HAP-1 (cell line): ENCODE results near the gene ADAD2.

ENCODE experiments used
- DNase-seq, 2 experiments: peaks; one replicate each; pipeline ENCODE4 v3.0.0-alpha.2; 2016 to 2020; ENCODE audit warnings: low spot score in 2 of 2
- H3K27me3 ChIP-seq: fragments of 250-450 bp; sonication (Bioruptor Pico); 2 replicates; pipeline ENCODE4 v1.5.1; 2020; ENCODE audit warnings: low read depth, mild to moderate bottlenecking, moderate library complexity
- H3K36me3 ChIP-seq: fragments of 250-450 bp; sonication (Bioruptor Pico); replicated peaks from 2 replicates; pipeline ENCODE4 v1.5.1; 2020; ENCODE audit warnings: mild to moderate bottlenecking
- H3K4me1 ChIP-seq: fragments of 250-450 bp; sonication (Bioruptor Pico); 2 replicates; pipeline ENCODE4 v1.5.1; 2020; ENCODE audit warnings: mild to moderate bottlenecking
- H3K4me3 ChIP-seq: fragments of 250-450 bp; sonication (Bioruptor Pico); 2 replicates; pipeline ENCODE4 v1.5.1; 2020; ENCODE audit warnings: mild to moderate bottlenecking, moderate library complexity
- H3K9me3 ChIP-seq: fragments of 250-450 bp; sonication (Bioruptor Pico); 2 replicates; pipeline ENCODE4 v1.5.1; 2020; ENCODE audit warnings: mild to moderate bottlenecking, moderate library complexity
- in situ Hi-C: fragments of 300-500 bp; cut with MboI; formaldehyde crosslinking; loops from 3 replicates; pipeline ENCODE4 v1.14.3; 2020; ENCODE audit warnings: low sequenced_read_pairs, inconsistent platforms, mixed read lengths

The ADAD2 gene

GRCh38 chr16:84180519-84181140, 10.3 kb upstream of the ADAD2 start:
- in situ Hi-C loops: loop anchor here (10.0 kb wide), 1 partner anchor 96 kb away; no protein-coding TSS in a partner anchor
- Histone ChIP-seq H3K9me3 (no peaks in the 10 kb centered on the region), H3K27me3 (no peaks in the 10 kb centered on the region), H3K4me3 (no peak overlapping the region), H3K4me1 (peaks cover 4% of the 10 kb centered on the region; the same call in 1 of the 2 replicates), H3K36me3 (peaks cover 27% of the 10 kb centered on the region)
- DNase-seq: no peak

- in situ Hi-C loops: loop anchor here (10.0 kb wide), 1 partner anchor 97 kb away; no protein-coding TSS in a partner anchor
- H3K36me3 ChIP-seq: peaks cover 27% of the 10 kb centered on the region
- DNase-seq: no peak
- H3K4me1 ChIP-seq: peaks cover 4% of the 10 kb centered on the region
- no peaks in the 10 kb centered on the region for H3K27me3 ChIP-seq
- no peak overlapping the region for H3K4me3 ChIP-seq
- H3K9me3 ChIP-seq: no peaks in the 10 kb centered on the region
Observed at GRCh38 chr16:84181144-84181915, 9.6 kb upstream of the ADAD2 start.

GRCh38 chr16:84182104-84182503, 8.9 kb upstream of the ADAD2 start:
- Histone ChIP-seq H3K4me1 (no peaks in the 10 kb centered on the region; the same call in 1 of the 2 replicates), H3K36me3 (peaks cover 27% of the 10 kb centered on the region), H3K9me3 (no peaks in the 10 kb centered on the region), H3K4me3 (no peak overlapping the region), H3K27me3 (no peaks in the 10 kb centered on the region)
- no peak for DNase-seq
- in situ Hi-C loops: loop anchor here (10.0 kb wide), 1 partner anchor 97 kb away; no protein-coding TSS in a partner anchor

- Histone ChIP-seq H3K9me3 (no peaks in the 10 kb centered on the region), H3K4me3 (no peak overlapping the region), H3K27me3 (no peaks in the 10 kb centered on the region), H3K36me3 (peaks cover 22% of the 10 kb centered on the region), H3K4me1 (no peaks in the 10 kb centered on the region; the same call in 1 of the 2 replicates)
- in situ Hi-C loops: loop anchor here (10.0 kb wide), 1 partner anchor 98 kb away; no protein-coding TSS in a partner anchor
- DNase-seq: no peak
Observed at GRCh38 chr16:84182680-84183571, 8.0 kb upstream of the ADAD2 start.

GRCh38 chr16:84183572-84183875, 7.4 kb upstream of the ADAD2 start:
- in situ Hi-C loops: loop anchor here (10.0 kb wide), 1 partner anchor 99 kb away; no protein-coding TSS in a partner anchor
- Histone ChIP-seq H3K27me3 (no peaks in the 10 kb centered on the region), H3K4me3 (no peak overlapping the region), H3K4me1 (no peaks in the 10 kb centered on the region; the same call in 1 of the 2 replicates), H3K36me3 (peaks cover 16% of the 10 kb centered on the region), H3K9me3 (no peaks in the 10 kb centered on the region)
- no peak for DNase-seq

GRCh38 chr16:84183911-84184591, 6.9 kb upstream of the ADAD2 start:
- Histone ChIP-seq H3K4me3 (no peak overlapping the region), H3K27me3 (no peaks in the 10 kb centered on the region), H3K36me3 (peaks cover 15% of the 10 kb centered on the region), H3K4me1 (no peaks in the 10 kb centered on the region; the same call in 1 of the 2 replicates), H3K9me3 (no peaks in the 10 kb centered on the region)
- DNase-seq: no peak
- in situ Hi-C loops: loop anchor here (10.0 kb wide), 1 partner anchor 99 kb away; no protein-coding TSS in a partner anchor

- Histone ChIP-seq H3K27me3 (no peaks in the 10 kb centered on the region), H3K4me1 (no peaks in the 10 kb centered on the region; the same call in 1 of the 2 replicates), H3K9me3 (no peaks in the 10 kb centered on the region), H3K4me3 (no peak overlapping the region), H3K36me3 (peaks cover 9% of the 10 kb centered on the region)
- no peak for DNase-seq
- in situ Hi-C loops: loop anchor here (10.0 kb wide), 1 partner anchor 100 kb away; no protein-coding TSS in a partner anchor
Observed at GRCh38 chr16:84184775-84185174, 6.2 kb upstream of the ADAD2 start.

GRCh38 chr16:84186685-84187437, 4.1 kb upstream of the ADAD2 start, which contains the start of gene TAF1C:
TAF1C (minus strand) TSS chr16:84187057; CDS start chr16:84184988, 2,069 bp downstream.
- H3K36me3 ChIP-seq: peaks cover 8% of the 10 kb centered on the region
- in situ Hi-C loops: loop anchor here (10.0 kb wide), 1 partner anchor 102 kb away; no protein-coding TSS in a partner anchor
- H3K4me3 ChIP-seq: peak within 1 kb of the TSS; percentile 87
- no peaks in the 10 kb centered on the region; the same call in 1 of the 2 replicates for H3K4me1 ChIP-seq
- H3K9me3 ChIP-seq: no peaks in the 10 kb centered on the region
- H3K27me3 ChIP-seq: no peaks in the 10 kb centered on the region
- DNase-seq: peak; percentile 77 to 91

- Histone ChIP-seq H3K27me3 (no peaks in the 10 kb centered on the region), H3K4me1 (no peaks in the 10 kb centered on the region), H3K36me3 (no peaks in the 10 kb centered on the region), H3K4me3 (no peak overlapping the region), H3K9me3 (no peaks in the 10 kb centered on the region)
- DNase-seq: no peak
- in situ Hi-C loops: no loop called here
Observed at GRCh38 chr16:84191466-84191865, 509 bp downstream of the ADAD2 start.

GRCh38 chr16:84193480-84193879, 2.5 kb downstream of the ADAD2 start:
- in situ Hi-C loops: no loop called here
- H3K4me3 ChIP-seq: no peak overlapping the region
- no peaks in the 10 kb centered on the region for H3K36me3 ChIP-seq
- no peak for DNase-seq
- H3K9me3 ChIP-seq: no peaks in the 10 kb centered on the region
- no peaks in the 10 kb centered on the region for H3K27me3 ChIP-seq
- no peaks in the 10 kb centered on the region for H3K4me1 ChIP-seq

GRCh38 chr16:84194018-84194417, 3.1 kb downstream of the ADAD2 start:
- in situ Hi-C loops: no loop called here
- H3K9me3 ChIP-seq: no peaks in the 10 kb centered on the region
- DNase-seq: no peak

GRCh38 chr16:84194470-84195200, 3.7 kb downstream of the ADAD2 start:
- Histone ChIP-seq H3K9me3 (no peaks in the 10 kb centered on the region), H3K4me1 (no peaks in the 10 kb centered on the region), H3K27me3 (no peaks in the 10 kb centered on the region), H3K4me3 (no peak overlapping the region), H3K36me3 (no peaks in the 10 kb centered on the region)
- no peak for DNase-seq
- in situ Hi-C loops: no loop called here

More at GRCh38 chr16:84194018-84194417, 3.1 kb downstream of the ADAD2 start:
- Histone ChIP-seq H3K27me3 (no peaks in the 10 kb centered on the region), H3K4me1 (no peaks in the 10 kb centered on the region), H3K36me3 (no peaks in the 10 kb centered on the region), H3K4me3 (no peak overlapping the region)
